ENCODE measurements around the gene GFER. TPM values are rescaled to one million over a fixed set of nuclear protein-coding genes. Genes with fewer than 3 reads are reported as not detected.
A peak's percentile ranks its signal among the peaks of the same experiment; 100 is the strongest.

GFER gene
- total and polyA plus RNA-seq, 9 of the 15 experiments (the other 6 are each of a cell fraction or from before 2014, with no cell fraction given): 4.3 to 53.7 (median 19.8) TPM

- no peak for TF ChIP-seq CHD7 (IDR thresholded peaks at IDR 0.05; ENCODE audit: low read depth, low read length)
- no peak for TF ChIP-seq RNF2 (IDR thresholded peaks at IDR 0.05)
- TF ChIP-seq NCOA1 (IDR thresholded peaks at IDR 0.05; ENCODE audit: low read depth): no peak
- TF ChIP-seq ELK1 (CRISPR knock-in tag; IDR thresholded peaks at IDR 0.05): no peak
- TF ChIP-seq CBFB (CRISPR knock-in tag; IDR thresholded peaks at IDR 0.05): no peak; the same call in 1 of the 2 replicates
- TF ChIP-seq KLF16 (IDR thresholded peaks at IDR 0.05): no peak
- TF ChIP-seq ZNF431 (CRISPR knock-in tag; IDR thresholded peaks at IDR 0.05): peak; percentile 56
- TF ChIP-seq WHSC1 (IDR thresholded peaks at IDR 0.05; ENCODE audit: low read length): no peak
- TF ChIP-seq STAG1 (CRISPR knock-in tag; IDR thresholded peaks at IDR 0.05; ENCODE audit: borderline replicate concordance): no peak
- TF ChIP-seq EGR1 (conservative IDR thresholded peaks at IDR 0.05): peak; percentile 100
- no peak for TF ChIP-seq MED1 (CRISPR knock-in tag; IDR thresholded peaks at IDR 0.05; ENCODE audit: borderline replicate concordance)
- no peak for TF ChIP-seq DPF2 (IDR thresholded peaks at IDR 0.05)
- peak; percentile 85 for TF ChIP-seq SAFB (IDR thresholded peaks at IDR 0.05; ENCODE audit: borderline replicate concordance, low read depth, low read length)
Measured at GRCh38 chr16:1964506-1965395, 19.2 kb upstream of the GFER start, which contains the start of gene RPS2 (continued).
